Endothelial cell of umbilical vein (primary cell): ENCODE results near the gene ZNF232. TPM values are rescaled to one million over a fixed set of nuclear protein-coding genes. Genes with fewer than 3 reads are reported as not detected.

ENCODE experiments used
- BruUV-seq: library from RNA; stranded (reverse); fragments of 400-500 nt; replicated peaks from 2 replicates; lab custom pipeline; 2021; lab: Mats Ljungman, UMichigan
- CTCF ChIA-PET: fragments of 300-600, 350-600 bp; sonication (Branson Sonifier 250); formaldehyde crosslinking; loops from one replicate; lab custom pipeline; 2021; ENCODE audit warnings: antibody characterized with exemption, inconsistent platforms; lab: Charles Lee
- POLR2A ChIA-PET: fragments of 300-600, 350-600 bp; sonication (Branson Sonifier 250); formaldehyde crosslinking; loops from one replicate; lab custom pipeline; 2021; ENCODE audit warnings: antibody characterized with exemption, inconsistent platforms; lab: Charles Lee
- DNase-seq: peaks from one replicate; pipeline ENCODE4 v3.0.0-alpha.2; 2011; ENCODE audit warnings: low read depth, low spot score
- FAIRE-seq: peaks from 2 replicates; lab custom pipeline; 2011; peaks lifted over from hg19 to GRCh38; lab: Jason Lieb, UNC
- H2AFZ ChIP-seq: 2 replicates; pipeline ENCODE4 v1.6.0; 2012; ENCODE audit warnings: low read depth, low read length, control low read depth, inconsistent platforms
- H3K27ac ChIP-seq: 2 replicates; pipeline ENCODE4 v1.5.1; 2011; ENCODE audit warnings: low read depth, mild to moderate bottlenecking, control low read depth, low read length, moderate library complexity; ENCODE audit not compliant: insufficient read depth
- H3K27me3 ChIP-seq, 2 experiments: 2 replicates each; pipeline versions ENCODE4 v1.6.0 to v1.6.1; 2011; ENCODE audit warnings: low read length in 2 of 2, mixed read lengths in 1 of 2; ENCODE audit not compliant: control insufficient read depth in 2 of 2, insufficient read depth in 2 of 2
- H3K36me3 ChIP-seq, 2 experiments: 2 replicates in 1 of 2; 3 replicates in 1 of 2; pipeline ENCODE4 v1.5.1; 2011; ENCODE audit warnings: low read length in 2 of 2, mild to moderate bottlenecking in 1 of 2, moderate library complexity in 1 of 2; ENCODE audit not compliant: control insufficient read depth in 2 of 2, insufficient read depth in 2 of 2; ENCODE audit errors: extremely low read depth in 1 of 2
- H3K4me1 ChIP-seq: 3 replicates; pipeline ENCODE4 v1.5.1; 2011; ENCODE audit warnings: mild to moderate bottlenecking, low read length; ENCODE audit not compliant: control insufficient read depth, insufficient read depth; ENCODE audit errors: extremely low read depth
- H3K4me2 ChIP-seq: 2 replicates; pipeline ENCODE4 v1.6.1; 2011; ENCODE audit warnings: low read length, control low read depth, mixed read lengths; ENCODE audit not compliant: insufficient read depth
- H3K4me3 ChIP-seq, 3 experiments: fragments of 200-600 bp in 1 of 3; sonication (generic), shearing (Covaris generic) in 1 of 3; replicated peaks in 1 of 3; 2 replicates each; pipeline ENCODE4 v1.5.1; 2011 to 2016; ENCODE audit warnings: control low read depth in 3 of 3, low read length in 3 of 3, mild to moderate bottlenecking in 2 of 3, inconsistent platforms in 1 of 3, low read depth in 1 of 3, moderate library complexity in 1 of 3; ENCODE audit not compliant: insufficient read depth in 1 of 3
- H3K79me2 ChIP-seq: 2 replicates; pipeline ENCODE4 v1.6.0; 2012; ENCODE audit warnings: low read length, inconsistent platforms; ENCODE audit not compliant: control insufficient read depth, insufficient read depth
- H3K9ac ChIP-seq: replicated peaks from 2 replicates; pipeline ENCODE3; 2011; ENCODE audit warnings: low read length, control low read depth; ENCODE audit not compliant: insufficient read depth; ENCODE audit errors: extremely low read depth
- H3K9me1 ChIP-seq: replicated peaks from 3 replicates; pipeline ENCODE4 v1.6.0; 2011; ENCODE audit warnings: mild to moderate bottlenecking, low read length; ENCODE audit not compliant: control insufficient read depth, insufficient read depth; ENCODE audit errors: extremely low read depth
- H3K9me3 ChIP-seq: replicated peaks from 2 replicates; pipeline ENCODE4 v1.5.1; 2012; ENCODE audit warnings: low read length, inconsistent platforms; ENCODE audit not compliant: control insufficient read depth, insufficient read depth
- H4K20me1 ChIP-seq: replicated peaks from 2 replicates; pipeline ENCODE3; 2011; ENCODE audit warnings: mild to moderate bottlenecking, low read length; ENCODE audit not compliant: control insufficient read depth, insufficient read depth; ENCODE audit errors: extremely low read depth
- EZH2 ChIP-seq: IDR thresholded peaks from 2 replicates; pipeline ENCODE4 v1.6.1; 2012; ENCODE audit warnings: borderline replicate concordance, low read depth, mild to moderate bottlenecking, moderate library complexity, low read length, inconsistent platforms; ENCODE audit not compliant: severe bottlenecking
- FOS ChIP-seq: IDR thresholded peaks from 2 replicates; pipeline ENCODE4 v1.6.1; 2011; ENCODE audit warnings: mild to moderate bottlenecking, low read length, moderate library complexity, borderline replicate concordance; ENCODE audit not compliant: insufficient read depth
- GATA2 ChIP-seq: IDR thresholded peaks from 2 replicates; pipeline ENCODE4 v1.7.0; 2011; ENCODE audit warnings: low read depth, mild to moderate bottlenecking, moderate library complexity, mixed read lengths, low read length; ENCODE audit not compliant: insufficient read length, insufficient read depth
- JUN ChIP-seq: IDR thresholded peaks from 2 replicates; pipeline ENCODE4 v1.6.1; 2011; ENCODE audit warnings: borderline replicate concordance, low read depth; ENCODE audit not compliant: insufficient read length, insufficient read depth
- MYC ChIP-seq: IDR thresholded peaks from one replicate; pipeline ENCODE4 v1.6.1; 2011; ENCODE audit warnings: mild to moderate bottlenecking, low read depth, low read length
- POLR2A ChIP-seq: IDR thresholded peaks from 2 replicates; pipeline ENCODE4 v1.6.1; 2012; ENCODE audit warnings: low read depth, mild to moderate bottlenecking, control low read depth, low read length
- POLR2AphosphoS5 ChIP-seq: IDR thresholded peaks from 2 replicates; pipeline ENCODE4 v1.6.1; 2012; ENCODE audit warnings: low read depth, mild to moderate bottlenecking, control low read depth, low read length, moderate library complexity; ENCODE audit not compliant: insufficient read depth
- dilution Hi-C: fragments of 300-500 bp; cut with MboI; formaldehyde crosslinking; loops from one replicate; pipeline ENCODE4 v1.15.0; 2019; ENCODE audit warnings: low sequenced_read_pairs; ENCODE audit not compliant: extremely low pct_ligation_motif_present
- intact Hi-C: fragments of 100-400 bp; cut with micrococcal nuclease; formaldehyde crosslinking; loops from one replicate; pipeline ENCODE4 v1.10.0; 2022
- polyA plus RNA-seq, 4 experiments: library from polyadenylated mRNA; depleted of rRNA in 3 of 4; stranded (reverse) in 3 of 4; unstranded in 1 of 4; fragments of >200 nt; gene quantifications; 2 replicates each; pipeline versions ENCODE4 v1.2.1 to v1.2.3, GENCODE V29; 2011 to 2012; ENCODE audit warnings: missing spikeins in 1 of 4
- total RNA-seq: library from RNA; stranded (reverse); gene quantifications from 2 replicates; pipeline ENCODE4 v1.2.3, GENCODE V29; 2021
- TF ChIP-seq, protein P1 (sequence below): IDR thresholded peaks from 2 replicates; pipeline ENCODE4 v1.6.1; 2011; ENCODE audit not compliant: insufficient read depth, insufficient read length
- TF ChIP-seq, protein P2 (sequence below), 2 donors: IDR thresholded peaks; 1 replicate in 1 of 2; 2 replicates in 1 of 2; pipeline ENCODE4 v1.5.1; 2011; ENCODE audit warnings: low read length in 2 of 2, mild to moderate bottlenecking in 2 of 2, moderate library complexity in 2 of 2, control low read depth in 1 of 2, inconsistent platforms in 1 of 2, low read depth in 1 of 2; ENCODE audit not compliant: insufficient read depth in 1 of 2; ENCODE audit errors: extremely low read depth in 1 of 2

Gene ZNF232
- total and polyA plus RNA-seq, 2 donors (not counting 3 experiments of a cell fraction or from before 2014, with no cell fraction given), result 3.1 to 9.9 TPM

DNA sequence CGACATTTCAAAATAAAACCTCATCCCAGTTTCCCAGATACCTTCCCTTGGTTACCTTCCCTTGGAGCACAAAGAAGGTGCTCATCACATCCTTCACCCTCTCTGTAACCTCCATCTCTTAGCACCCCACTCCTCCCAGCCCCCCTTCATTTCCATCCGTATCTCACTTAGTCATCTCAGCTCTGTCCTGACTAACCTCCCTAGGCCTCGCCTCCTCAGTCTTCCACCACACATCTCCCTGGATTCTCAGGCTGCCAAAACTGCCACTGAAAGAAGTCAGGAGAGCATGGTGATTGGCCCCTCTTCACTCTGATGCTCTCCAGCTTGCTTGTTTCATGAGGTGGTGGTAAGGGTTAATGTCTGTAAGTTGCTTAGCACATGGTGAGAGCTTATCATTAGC, 31.1 kb downstream of the ZNF232 start:
- Histone ChIP-seq H3K4me1 (peaks cover 10% of the 10 kb centered on the region), H3K9me3 (no peaks in the 10 kb centered on the region), H2AFZ (no peak overlapping the region), H3K27ac (no peak overlapping the region), H3K27me3 (no peaks in the 10 kb centered on the region), H3K4me2 (no peak overlapping the region), H3K9ac (no peak overlapping the region), H3K79me2 (no peaks in the 10 kb centered on the region), H3K36me3 (no peaks in the 10 kb centered on the region), H3K4me3 (no peak overlapping the region), H4K20me1 (no peaks in the 10 kb centered on the region), H3K9me1 (no peaks in the 10 kb centered on the region)
- DNase-seq (no peak), FAIRE-seq (no peak)
- CTCF ChIA-PET, result no interaction called here
- intact Hi-C loops, result no loop called here
- dilution Hi-C loops, result no loop called here
- POLR2A ChIA-PET, result no interaction called here
- TF ChIP-seq POLR2A, result no peak
- TF ChIP-seq, protein P1, sequence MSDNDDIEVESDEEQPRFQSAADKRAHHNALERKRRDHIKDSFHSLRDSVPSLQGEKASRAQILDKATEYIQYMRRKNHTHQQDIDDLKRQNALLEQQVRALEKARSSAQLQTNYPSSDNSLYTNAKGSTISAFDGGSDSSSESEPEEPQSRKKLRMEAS, result no peak
- no peak for TF ChIP-seq EZH2
- no peak for TF ChIP-seq POLR2AphosphoS5
- no peak for TF ChIP-seq JUN
- no peak for TF ChIP-seq GATA2
- TF ChIP-seq MYC, result no peak
- TF ChIP-seq, protein P2, sequence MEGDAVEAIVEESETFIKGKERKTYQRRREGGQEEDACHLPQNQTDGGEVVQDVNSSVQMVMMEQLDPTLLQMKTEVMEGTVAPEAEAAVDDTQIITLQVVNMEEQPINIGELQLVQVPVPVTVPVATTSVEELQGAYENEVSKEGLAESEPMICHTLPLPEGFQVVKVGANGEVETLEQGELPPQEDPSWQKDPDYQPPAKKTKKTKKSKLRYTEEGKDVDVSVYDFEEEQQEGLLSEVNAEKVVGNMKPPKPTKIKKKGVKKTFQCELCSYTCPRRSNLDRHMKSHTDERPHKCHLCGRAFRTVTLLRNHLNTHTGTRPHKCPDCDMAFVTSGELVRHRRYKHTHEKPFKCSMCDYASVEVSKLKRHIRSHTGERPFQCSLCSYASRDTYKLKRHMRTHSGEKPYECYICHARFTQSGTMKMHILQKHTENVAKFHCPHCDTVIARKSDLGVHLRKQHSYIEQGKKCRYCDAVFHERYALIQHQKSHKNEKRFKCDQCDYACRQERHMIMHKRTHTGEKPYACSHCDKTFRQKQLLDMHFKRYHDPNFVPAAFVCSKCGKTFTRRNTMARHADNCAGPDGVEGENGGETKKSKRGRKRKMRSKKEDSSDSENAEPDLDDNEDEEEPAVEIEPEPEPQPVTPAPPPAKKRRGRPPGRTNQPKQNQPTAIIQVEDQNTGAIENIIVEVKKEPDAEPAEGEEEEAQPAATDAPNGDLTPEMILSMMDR (IDR thresholded peaks at IDR 0.05; ENCODE audit: extremely low read depth in 1 of 2, insufficient read depth in 1 of 2, low read depth in 1 of 2, low read length in 2 of 2), result no peak
- no peak for TF ChIP-seq FOS
- BruUV-seq, result no TSS peak
